ENCODE measurements around the gene AUP1. TPM values are rescaled to one million over a fixed set of nuclear protein-coding genes. Genes with fewer than 3 reads are reported as not detected.

AUP1 gene
- polyA plus RNA-seq, 2 of the 4 experiments (the other 2 are of a cell fraction), result 129 to 164 TPM

- TF ChIP-seq SMC3 (IDR thresholded peaks at IDR 0.05), result peak; percentile 47; the same call in 2 of the 3 replicates
- no peak for TF ChIP-seq NR3C1 (IDR thresholded peaks at IDR 0.05)
- TF ChIP-seq JUN (IDR thresholded peaks at IDR 0.05), result peak in 1 of 2 experiments; percentile 57; a peak in 2 of 5 replicates
- no peak for TF ChIP-seq HMGXB4 (CRISPR knock-in tag; IDR thresholded peaks at IDR 0.05; ENCODE audit: borderline replicate concordance)
- peak in 1 of 2 experiments; percentile 40; a peak in 2 of 5 replicates for TF ChIP-seq RAD21 (conservative IDR thresholded peaks at IDR 0.05 in 1 of 2, IDR thresholded peaks at IDR 0.05 in 1 of 2)
- TF ChIP-seq BHLHE40 (IDR thresholded peaks at IDR 0.05; ENCODE audit: low read depth, low read length), result 0 out of 2 replicates have a peak, but pooled peaks have one; percentile 16
- TF ChIP-seq CTCF (IDR thresholded peaks at IDR 0.05), result peak; percentile 47; the same call in 2 of the 3 replicates
- TF ChIP-seq GATA3 (IDR thresholded peaks at IDR 0.05; ENCODE audit: borderline replicate concordance), result 0 out of 2 replicates have a peak, but pooled peaks have one; percentile 39
- TF ChIP-seq HOXA7 (CRISPR knock-in tag; IDR thresholded peaks at IDR 0.05), result no peak
- TF ChIP-seq NPAS2 (CRISPR knock-in tag; IDR thresholded peaks at IDR 0.05; ENCODE audit: borderline replicate concordance), result peak; percentile 95
- peak; percentile 70; the same call in 1 of the 2 replicates for TF ChIP-seq TFCP2L1 (CRISPR knock-in tag; IDR thresholded peaks at IDR 0.05)
- no peak for TF ChIP-seq EHMT2 (IDR thresholded peaks at IDR 0.05; ENCODE audit: low read depth)
- TF ChIP-seq FOSB (CRISPR knock-in tag; IDR thresholded peaks at IDR 0.05), result no peak
- peak; percentile 42; the same call in 1 of the 2 replicates for TF ChIP-seq MYC (IDR thresholded peaks at IDR 0.05; ENCODE audit: borderline replicate concordance, low read length)
Measured at GRCh38 chr2:74507145-74507925, 22.2 kb downstream of the AUP1 start, which contains the start of gene PCGF1 (continued).

GRCh38 chr2:74505448-74506246 is 23.9 kb downstream of the AUP1 start:
- POLR2A ChIA-PET, result interaction anchor here (0.8 to 1.8 kb wide), 2 partner anchors 23 to 24 kb away, joined by 3 to 6 read pairs; partner anchors contain the start of genes AUP1, CCDC142, HTRA2 and TTC31
- DNase-seq (ENCODE audit: low read depth in 1 of 2, low spot score in 1 of 2) (no peak), FAIRE-seq (no peak), ATAC-seq (no peak)
- H3K27ac ChIP-seq, result peak overlapping the region in 1 of 2 experiments; percentile 95; a peak in 3 of 6 replicates
- H3K4me2 ChIP-seq, result peak overlapping the region; percentile 94
- no peaks in the 10 kb centered on the region for H3K9me3 ChIP-seq
- H3K4me1 ChIP-seq, result peaks cover 33% of the 10 kb centered on the region
- WGBS (ENCODE audit: missing lambda C conversion rate), result 90% methylated on average over 14 of the region's 14 CpGs
- H3K4me3 ChIP-seq, result peak overlapping the region; percentile 78; the same call in 2 of the 3 replicates
- CTCF ChIA-PET, result interaction anchor here (0.7 to 15.5 kb wide), 11 partner anchors 9 to 87 kb away, joined by 3 to 184 read pairs (median 5); partner anchors contain the start of genes AUP1, CCDC142, HTRA2 and TTC31
- TF ChIP-seq ZC3H11A (IDR thresholded peaks at IDR 0.05), result no peak
- TF ChIP-seq JUNB (IDR thresholded peaks at IDR 0.05), result no peak
- no peak for TF ChIP-seq RFX5 (IDR thresholded peaks at IDR 0.05)
- TF ChIP-seq NR3C1 (IDR thresholded peaks at IDR 0.05), result no peak
- no peak for TF ChIP-seq ZSCAN20 (CRISPR knock-in tag; IDR thresholded peaks at IDR 0.05)
- TF ChIP-seq CTCF (IDR thresholded peaks at IDR 0.05), result no peak
- no peak for TF ChIP-seq EHF (CRISPR knock-in tag; IDR thresholded peaks at IDR 0.05)
- no peak for TF ChIP-seq BCL3 (IDR thresholded peaks at IDR 0.05)
- TF ChIP-seq NPAS2 (CRISPR knock-in tag; IDR thresholded peaks at IDR 0.05; ENCODE audit: borderline replicate concordance), result no peak
- no peak for TF ChIP-seq MAFK (IDR thresholded peaks at IDR 0.05; ENCODE audit: partially characterized antibody)
- TF ChIP-seq CHD2 (IDR thresholded peaks at IDR 0.05; ENCODE audit: low read length, partially characterized antibody), result no peak
- no peak for TF ChIP-seq HEYL (CRISPR knock-in tag; IDR thresholded peaks at IDR 0.05)
- no peak for TF ChIP-seq RNF2 (IDR thresholded peaks at IDR 0.05; ENCODE audit: borderline replicate concordance, low read depth)
- TF ChIP-seq POLR2A (IDR thresholded peaks at IDR 0.05; ENCODE audit: low read length), result no peak
- TF ChIP-seq MAX (IDR thresholded peaks at IDR 0.05), result no peak
- TF ChIP-seq ELK1 (IDR thresholded peaks at IDR 0.05; ENCODE audit: low read depth, low read length), result no peak

All from A549 (cell line).